Cardiac fibroblast (primary cell): Measurements from ENCODE around the gene ZFAND3.
"Not testable (repeated sequence)": the region's sequence is repeated elsewhere in the genome, so short reads cannot be mapped to it uniquely, and the experiment has no call there.

ENCODE experiments used
- DNase-seq, 2 donors: peaks; one replicate each; pipeline versions ENCODE4 v3.0.0 to v3.0.0-alpha.2; 2010; ENCODE audit warnings: low read depth in 2 of 2
- H3K4me3 ChIP-seq, 2 donors: replicated peaks in 1 of 2; 1 replicate in 1 of 2; 2 replicates in 1 of 2; pipeline ENCODE4 v1.5.1; 2011; ENCODE audit warnings: low read depth in 2 of 2, low read length in 2 of 2, mild to moderate bottlenecking in 2 of 2, moderate library complexity in 1 of 2
- CTCF ChIP-seq: IDR thresholded peaks from one replicate; pipeline ENCODE4 v1.5.1; 2011; ENCODE audit warnings: low read depth, mild to moderate bottlenecking, low read length, inconsistent platforms

The ZFAND3 gene

GRCh38 chr6:37943436-37944058 lies 124.0 kb downstream of the ZFAND3 start:
- DNase-seq: no peak
- TF ChIP-seq CTCF: no peak
- H3K4me3 ChIP-seq: no peak overlapping the region

- TF ChIP-seq CTCF: no peak
- no peak overlapping the region for H3K4me3 ChIP-seq
- no peak for DNase-seq
Measured at GRCh38 chr6:37946057-37946456, 126.5 kb downstream of the ZFAND3 start.

- DNase-seq: no peak
- TF ChIP-seq CTCF: no peak
- no peak overlapping the region for H3K4me3 ChIP-seq
Measured at GRCh38 chr6:37947468-37947867, 127.9 kb downstream of the ZFAND3 start.

- H3K4me3 ChIP-seq, DNase-seq: not testable (repeated sequence)
Measured at GRCh38 chr6:37948584-37948983, 129.1 kb downstream of the ZFAND3 start.

- TF ChIP-seq CTCF: no peak
- H3K4me3 ChIP-seq: no peak overlapping the region
- DNase-seq: no peak
Measured at GRCh38 chr6:37952027-37952426, 132.5 kb downstream of the ZFAND3 start.

- no peak overlapping the region for H3K4me3 ChIP-seq
- TF ChIP-seq CTCF: no peak
- no peak for DNase-seq
Measured at GRCh38 chr6:37954791-37955190, 135.3 kb downstream of the ZFAND3 start.

- H3K4me3 ChIP-seq: no peak overlapping the region
- peak in 1 of 2 donors; percentile 14 for DNase-seq
- no peak for TF ChIP-seq CTCF
Measured at GRCh38 chr6:37956711-37957275, 137.3 kb downstream of the ZFAND3 start.
